Osteocyte (in vitro differentiated cells): ENCODE data around the gene CIAO2B. TPM values are rescaled to one million over a fixed set of nuclear protein-coding genes. Genes with fewer than 3 reads are reported as not detected.

Source experiments
- DNase-seq: peaks from one replicate; pipeline ENCODE4 v3.0.0; 2021; ENCODE audit warnings: mixed read lengths; ENCODE audit not compliant: unreplicated experiment; ENCODE audit errors: extremely low spot score
- H3K27ac Mint-ChIP-seq: one replicate; pipeline ENCODE4 v1.8.0; 2021; ENCODE audit warnings: mild to moderate bottlenecking, mixed read lengths; ENCODE audit not compliant: unreplicated experiment
- H3K27me3 Mint-ChIP-seq: one replicate; pipeline ENCODE4 v1.8.0; 2021; ENCODE audit warnings: mixed read lengths; ENCODE audit not compliant: unreplicated experiment
- H3K36me3 Mint-ChIP-seq: one replicate; pipeline ENCODE4 v1.8.0; 2021; ENCODE audit warnings: mixed read lengths; ENCODE audit not compliant: unreplicated experiment
- H3K4me1 Mint-ChIP-seq: one replicate; pipeline ENCODE4 v1.8.0; 2021; ENCODE audit warnings: mixed read lengths; ENCODE audit not compliant: unreplicated experiment
- H3K4me3 Mint-ChIP-seq: one replicate; pipeline ENCODE4 v1.8.0; 2021; ENCODE audit warnings: mild to moderate bottlenecking, moderate library complexity, mixed read lengths; ENCODE audit not compliant: unreplicated experiment
- H3K9me3 Mint-ChIP-seq: one replicate; pipeline ENCODE4 v1.8.0; 2021; ENCODE audit warnings: mixed read lengths; ENCODE audit not compliant: unreplicated experiment
- total RNA-seq: library from RNA; stranded (reverse); gene quantifications from 2 replicates; pipeline ENCODE4 v1.2.1, GENCODE V29; 2021
- TF ChIP-seq, protein P1 (sequence below): fragments of 200-600 bp; sonication (generic); IDR thresholded peaks from 2 replicates; pipeline ENCODE4 v1.5.0; 2021; ENCODE audit warnings: antibody characterized with exemption, mild to moderate bottlenecking, moderate library complexity

Gene CIAO2B
- total RNA-seq, 1 donor from 2014 or later, result 69.9 TPM

DNA sequence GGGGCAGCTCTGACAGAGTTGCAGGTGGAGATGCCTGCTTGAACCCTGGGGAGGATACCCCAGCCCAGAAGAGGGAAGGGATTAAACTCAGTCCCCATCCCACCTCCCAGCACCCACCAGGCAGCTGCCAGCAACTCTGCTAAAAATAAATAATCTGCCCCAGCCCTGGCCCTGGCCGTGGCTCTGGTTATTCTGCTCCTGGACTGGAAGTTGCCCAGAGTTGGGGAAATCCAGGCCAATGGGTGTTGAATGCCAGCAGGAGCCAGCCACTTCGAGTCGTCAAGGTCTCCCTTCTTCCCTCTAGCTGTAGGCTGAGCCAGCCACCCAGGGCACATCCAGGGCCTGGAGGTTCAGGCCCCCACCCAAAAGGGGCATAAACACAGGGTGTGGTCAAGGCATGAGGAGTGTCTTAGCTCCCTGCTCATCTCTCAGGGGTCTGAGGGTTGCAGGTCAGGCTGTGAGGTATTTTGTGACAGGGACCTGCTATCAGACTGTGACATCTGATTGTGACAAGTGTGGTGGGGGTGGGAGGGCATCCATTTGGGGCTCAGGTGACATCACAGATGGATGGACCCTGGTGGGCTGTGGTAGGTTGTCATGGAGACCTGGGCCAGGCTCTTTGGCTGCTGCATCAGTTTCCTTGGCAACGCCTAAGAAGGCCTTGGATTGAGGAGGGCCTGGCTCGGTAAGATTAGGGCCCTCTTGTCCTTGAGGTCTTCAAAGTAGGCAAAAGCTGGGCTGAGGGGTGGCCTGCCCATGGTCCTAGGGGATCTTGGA lies 7.8 kb downstream of the CIAO2B start:
- Mint-ChIP-seq H3K4me1 (peaks cover 37% of the 10 kb centered on the region), H3K4me3 (no peak overlapping the region), H3K36me3 (peaks cover 2% of the 10 kb centered on the region), H3K27me3 (peaks cover 4% of the 10 kb centered on the region), H3K27ac (peak overlapping the region; percentile 71), H3K9me3 (no peaks in the 10 kb centered on the region)
- TF ChIP-seq, protein P1, sequence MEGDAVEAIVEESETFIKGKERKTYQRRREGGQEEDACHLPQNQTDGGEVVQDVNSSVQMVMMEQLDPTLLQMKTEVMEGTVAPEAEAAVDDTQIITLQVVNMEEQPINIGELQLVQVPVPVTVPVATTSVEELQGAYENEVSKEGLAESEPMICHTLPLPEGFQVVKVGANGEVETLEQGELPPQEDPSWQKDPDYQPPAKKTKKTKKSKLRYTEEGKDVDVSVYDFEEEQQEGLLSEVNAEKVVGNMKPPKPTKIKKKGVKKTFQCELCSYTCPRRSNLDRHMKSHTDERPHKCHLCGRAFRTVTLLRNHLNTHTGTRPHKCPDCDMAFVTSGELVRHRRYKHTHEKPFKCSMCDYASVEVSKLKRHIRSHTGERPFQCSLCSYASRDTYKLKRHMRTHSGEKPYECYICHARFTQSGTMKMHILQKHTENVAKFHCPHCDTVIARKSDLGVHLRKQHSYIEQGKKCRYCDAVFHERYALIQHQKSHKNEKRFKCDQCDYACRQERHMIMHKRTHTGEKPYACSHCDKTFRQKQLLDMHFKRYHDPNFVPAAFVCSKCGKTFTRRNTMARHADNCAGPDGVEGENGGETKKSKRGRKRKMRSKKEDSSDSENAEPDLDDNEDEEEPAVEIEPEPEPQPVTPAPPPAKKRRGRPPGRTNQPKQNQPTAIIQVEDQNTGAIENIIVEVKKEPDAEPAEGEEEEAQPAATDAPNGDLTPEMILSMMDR, result no peak
- no peak for DNase-seq

DNA sequence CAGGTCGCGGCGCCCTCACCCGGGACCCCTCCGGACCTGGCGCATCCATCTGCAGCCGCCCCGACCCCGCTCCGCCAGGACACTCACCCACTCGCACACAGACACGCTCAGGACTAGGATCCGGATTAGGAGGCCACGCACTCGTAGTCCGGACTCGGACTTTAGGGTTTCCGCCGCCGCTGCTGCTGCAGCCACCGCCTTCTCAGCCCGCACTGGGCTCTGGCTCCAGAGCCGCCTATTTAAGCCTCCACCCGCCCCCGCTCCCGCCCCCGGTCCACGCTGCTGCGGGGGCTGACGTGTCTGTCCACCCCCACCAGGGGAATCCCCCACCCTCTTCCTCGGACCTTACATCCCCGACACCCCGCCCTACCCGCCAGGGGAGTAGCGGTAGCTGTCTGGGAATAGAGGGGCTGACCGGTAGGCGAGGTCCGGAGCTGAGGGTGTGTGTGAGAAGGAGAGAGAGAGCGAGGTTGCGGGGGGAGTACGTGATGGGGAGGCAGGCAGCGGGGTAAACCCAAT lies 8.8 kb downstream of the CIAO2B start, which contains the start of gene RRAD:
TSS of gene RRAD (minus strand) at position 214 of the 519 bp plus-strand sequence. CDS start 356 bp downstream, outside the sequence.
- Mint-ChIP-seq H3K27me3 (peaks cover 4% of the 10 kb centered on the region), H3K4me3 (peak within 1 kb of the TSS; percentile 67), H3K4me1 (peaks cover 37% of the 10 kb centered on the region), H3K9me3 (no peaks in the 10 kb centered on the region), H3K27ac (peak within 1 kb of the TSS; percentile 66), H3K36me3 (peaks cover 2% of the 10 kb centered on the region)
- no peak for DNase-seq
- TF ChIP-seq, protein P1, result no peak

DNA sequence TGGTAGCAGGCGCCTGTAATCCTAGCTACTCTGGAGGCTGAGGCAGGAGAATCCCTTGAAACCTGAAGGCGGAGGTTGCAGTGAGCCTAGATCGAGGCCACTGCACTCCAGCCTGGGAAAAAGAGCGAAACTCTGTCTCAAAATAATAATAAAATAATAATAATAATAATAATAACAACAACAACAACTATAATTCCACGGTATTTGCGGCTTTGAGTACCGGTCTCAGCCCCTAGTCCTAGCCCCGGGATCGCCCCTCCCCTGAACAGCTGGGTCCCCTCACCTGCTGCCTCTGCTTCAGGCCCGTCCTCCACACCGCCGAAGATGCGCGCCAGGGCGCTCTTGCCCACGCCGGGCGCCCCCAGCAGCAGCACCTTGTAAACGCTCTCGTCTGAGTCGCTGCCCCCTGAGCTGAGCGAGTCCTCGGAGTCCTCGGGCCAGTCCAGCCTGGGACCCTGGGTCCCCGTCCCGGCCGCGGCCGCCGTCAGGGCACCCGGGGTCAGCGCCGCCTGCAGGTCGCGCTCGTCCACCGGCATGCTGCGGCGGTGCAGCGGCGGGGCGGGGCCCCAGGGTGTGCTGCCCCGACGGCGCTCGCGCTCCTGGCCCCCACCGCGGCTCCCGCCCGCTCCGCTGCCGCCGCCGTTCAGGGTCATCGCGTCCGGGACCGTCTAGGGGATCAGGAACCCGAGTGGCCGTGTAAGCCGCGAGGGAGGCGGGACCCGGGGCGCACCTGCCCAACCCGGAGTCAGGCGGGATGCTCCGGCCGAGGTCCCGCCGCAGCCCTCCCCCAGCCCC lies 9.5 kb downstream of the CIAO2B start:
- Mint-ChIP-seq H3K4me3 (no peak overlapping the region), H3K27ac (no peak overlapping the region), H3K9me3 (no peaks in the 10 kb centered on the region), H3K4me1 (peaks cover 37% of the 10 kb centered on the region), H3K36me3 (peaks cover 2% of the 10 kb centered on the region), H3K27me3 (peaks cover 4% of the 10 kb centered on the region)
- no peak for DNase-seq
- TF ChIP-seq, protein P1, result peak; percentile 52

DNA sequence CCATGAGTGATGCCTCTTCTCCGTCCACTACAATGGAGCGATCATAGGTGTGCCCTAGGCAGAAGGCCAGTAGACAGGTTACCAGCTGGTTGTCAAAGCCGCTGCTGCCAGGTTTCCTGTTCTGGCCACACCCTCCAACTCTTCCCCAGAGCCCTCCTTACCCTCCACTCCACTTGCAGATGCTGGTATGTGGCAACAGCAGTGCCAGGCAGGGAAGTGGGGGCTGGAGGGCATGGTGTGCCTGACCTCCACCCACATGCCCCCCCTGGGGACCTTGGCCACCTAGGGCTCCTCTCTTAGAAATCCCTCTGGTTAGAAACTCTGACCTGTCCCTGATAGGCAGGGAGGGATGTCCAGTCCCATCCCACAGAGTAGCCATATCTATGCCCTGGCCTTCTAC lies 10.3 kb downstream of the CIAO2B start:
- TF ChIP-seq, protein P1, result no peak
- peaks cover 9% of the 10 kb centered on the region for H3K27me3 Mint-ChIP-seq
- H3K27ac Mint-ChIP-seq, result no peak overlapping the region
- H3K36me3 Mint-ChIP-seq, result peaks cover 2% of the 10 kb centered on the region
- no peaks in the 10 kb centered on the region for H3K9me3 Mint-ChIP-seq
- no peak for DNase-seq
- peaks cover 37% of the 10 kb centered on the region for H3K4me1 Mint-ChIP-seq
- no peak overlapping the region for H3K4me3 Mint-ChIP-seq

DNA sequence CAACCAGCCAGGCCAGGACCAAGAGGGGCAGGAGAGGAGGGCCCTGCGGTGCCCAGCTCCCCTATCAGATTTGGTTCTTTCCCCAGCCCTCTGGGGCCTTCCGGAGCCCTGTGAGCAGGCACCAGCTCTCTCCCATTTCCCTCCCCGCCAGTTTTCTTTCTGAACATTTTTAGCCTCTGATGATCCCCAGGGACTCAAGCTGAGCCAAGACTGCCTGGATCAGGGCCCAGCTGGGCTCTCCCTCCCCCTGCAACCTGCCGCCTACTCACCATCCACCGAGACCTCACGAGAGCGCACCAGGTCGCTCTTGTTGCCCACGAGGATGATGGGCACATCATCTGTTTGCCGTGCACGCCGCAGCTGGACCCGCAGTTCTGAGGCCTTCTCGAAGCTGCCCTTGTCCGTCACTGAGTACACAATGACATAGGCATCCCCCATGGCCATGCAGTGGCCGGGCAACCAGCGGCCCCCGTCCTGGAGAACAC lies 10.9 kb downstream of the CIAO2B start:
- TF ChIP-seq, protein P1, result no peak
- no peak overlapping the region for H3K27ac Mint-ChIP-seq
- peaks cover 9% of the 10 kb centered on the region for H3K27me3 Mint-ChIP-seq
- no peak overlapping the region for H3K4me3 Mint-ChIP-seq
- H3K36me3 Mint-ChIP-seq, result peaks cover 2% of the 10 kb centered on the region
- peaks cover 37% of the 10 kb centered on the region for H3K4me1 Mint-ChIP-seq
- DNase-seq, result no peak
- H3K9me3 Mint-ChIP-seq, result no peaks in the 10 kb centered on the region
